ENCODE measurements around the gene GFI1B. TPM values are rescaled to one million over a fixed set of nuclear protein-coding genes. Genes with fewer than 3 reads are reported as not detected.

GFI1B gene
- total RNA-seq, 1 experiment from 2014 or later = 0.77 TPM

DNA sequence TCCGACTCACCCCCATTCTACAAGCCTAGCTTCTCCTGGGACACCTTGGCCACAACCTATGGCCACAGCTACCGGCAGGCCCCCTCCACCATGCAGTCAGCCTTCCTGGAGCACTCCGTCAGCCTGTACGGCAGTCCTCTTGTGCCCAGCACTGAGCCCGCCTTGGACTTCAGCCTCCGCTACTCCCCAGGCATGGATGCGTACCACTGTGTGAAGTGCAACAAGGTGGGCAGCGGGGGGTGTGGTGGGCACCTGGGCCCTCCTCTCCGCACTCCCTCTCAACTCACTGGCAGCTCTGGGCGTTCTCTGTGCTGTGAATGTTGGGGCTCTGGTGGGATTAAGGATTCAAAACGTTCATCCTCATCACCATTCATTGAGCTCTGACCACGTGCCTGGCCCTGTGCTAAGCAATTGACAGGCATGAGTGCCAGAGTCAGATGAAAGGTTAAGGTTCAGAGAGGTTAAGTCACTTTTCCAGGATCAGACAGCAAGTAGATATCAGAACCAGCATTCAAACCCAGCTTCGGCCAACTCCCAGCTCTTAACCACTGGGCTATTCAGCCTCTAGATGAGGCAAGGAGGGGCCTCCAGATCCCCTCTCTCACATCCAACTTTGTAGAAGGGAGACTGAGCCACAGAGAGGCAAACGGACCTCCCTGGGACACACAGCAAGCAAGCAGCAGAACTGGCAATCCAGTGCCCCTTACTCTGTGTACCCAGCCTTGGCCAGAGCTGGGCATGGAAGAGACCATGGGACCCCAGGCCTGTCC is 9.9 kb downstream of the GFI1B start (continued):
- TF ChIP-seq ARID4B (CRISPR knock-in tag; IDR thresholded peaks at IDR 0.05; ENCODE audit: borderline replicate concordance) (no peak), ZNF317 (CRISPR knock-in tag; IDR thresholded peaks at IDR 0.05; ENCODE audit: borderline replicate concordance, low read depth) (no peak)
- TF ChIP-seq, protein P1, sequence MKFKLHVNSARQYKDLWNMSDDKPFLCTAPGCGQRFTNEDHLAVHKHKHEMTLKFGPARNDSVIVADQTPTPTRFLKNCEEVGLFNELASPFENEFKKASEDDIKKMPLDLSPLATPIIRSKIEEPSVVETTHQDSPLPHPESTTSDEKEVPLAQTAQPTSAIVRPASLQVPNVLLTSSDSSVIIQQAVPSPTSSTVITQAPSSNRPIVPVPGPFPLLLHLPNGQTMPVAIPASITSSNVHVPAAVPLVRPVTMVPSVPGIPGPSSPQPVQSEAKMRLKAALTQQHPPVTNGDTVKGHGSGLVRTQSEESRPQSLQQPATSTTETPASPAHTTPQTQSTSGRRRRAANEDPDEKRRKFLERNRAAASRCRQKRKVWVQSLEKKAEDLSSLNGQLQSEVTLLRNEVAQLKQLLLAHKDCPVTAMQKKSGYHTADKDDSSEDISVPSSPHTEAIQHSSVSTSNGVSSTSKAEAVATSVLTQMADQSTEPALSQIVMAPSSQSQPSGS (CRISPR knock-in tag; IDR thresholded peaks at IDR 0.05; ENCODE audit: borderline replicate concordance, low read depth) = no peak
- TF ChIP-seq, protein P2, sequence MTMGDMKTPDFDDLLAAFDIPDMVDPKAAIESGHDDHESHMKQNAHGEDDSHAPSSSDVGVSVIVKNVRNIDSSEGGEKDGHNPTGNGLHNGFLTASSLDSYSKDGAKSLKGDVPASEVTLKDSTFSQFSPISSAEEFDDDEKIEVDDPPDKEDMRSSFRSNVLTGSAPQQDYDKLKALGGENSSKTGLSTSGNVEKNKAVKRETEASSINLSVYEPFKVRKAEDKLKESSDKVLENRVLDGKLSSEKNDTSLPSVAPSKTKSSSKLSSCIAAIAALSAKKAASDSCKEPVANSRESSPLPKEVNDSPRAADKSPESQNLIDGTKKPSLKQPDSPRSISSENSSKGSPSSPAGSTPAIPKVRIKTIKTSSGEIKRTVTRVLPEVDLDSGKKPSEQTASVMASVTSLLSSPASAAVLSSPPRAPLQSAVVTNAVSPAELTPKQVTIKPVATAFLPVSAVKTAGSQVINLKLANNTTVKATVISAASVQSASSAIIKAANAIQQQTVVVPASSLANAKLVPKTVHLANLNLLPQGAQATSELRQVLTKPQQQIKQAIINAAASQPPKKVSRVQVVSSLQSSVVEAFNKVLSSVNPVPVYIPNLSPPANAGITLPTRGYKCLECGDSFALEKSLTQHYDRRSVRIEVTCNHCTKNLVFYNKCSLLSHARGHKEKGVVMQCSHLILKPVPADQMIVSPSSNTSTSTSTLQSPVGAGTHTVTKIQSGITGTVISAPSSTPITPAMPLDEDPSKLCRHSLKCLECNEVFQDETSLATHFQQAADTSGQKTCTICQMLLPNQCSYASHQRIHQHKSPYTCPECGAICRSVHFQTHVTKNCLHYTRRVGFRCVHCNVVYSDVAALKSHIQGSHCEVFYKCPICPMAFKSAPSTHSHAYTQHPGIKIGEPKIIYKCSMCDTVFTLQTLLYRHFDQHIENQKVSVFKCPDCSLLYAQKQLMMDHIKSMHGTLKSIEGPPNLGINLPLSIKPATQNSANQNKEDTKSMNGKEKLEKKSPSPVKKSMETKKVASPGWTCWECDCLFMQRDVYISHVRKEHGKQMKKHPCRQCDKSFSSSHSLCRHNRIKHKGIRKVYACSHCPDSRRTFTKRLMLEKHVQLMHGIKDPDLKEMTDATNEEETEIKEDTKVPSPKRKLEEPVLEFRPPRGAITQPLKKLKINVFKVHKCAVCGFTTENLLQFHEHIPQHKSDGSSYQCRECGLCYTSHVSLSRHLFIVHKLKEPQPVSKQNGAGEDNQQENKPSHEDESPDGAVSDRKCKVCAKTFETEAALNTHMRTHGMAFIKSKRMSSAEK (CRISPR knock-in tag; IDR thresholded peaks at IDR 0.05; ENCODE audit: borderline replicate concordance) = no peak

DNA sequence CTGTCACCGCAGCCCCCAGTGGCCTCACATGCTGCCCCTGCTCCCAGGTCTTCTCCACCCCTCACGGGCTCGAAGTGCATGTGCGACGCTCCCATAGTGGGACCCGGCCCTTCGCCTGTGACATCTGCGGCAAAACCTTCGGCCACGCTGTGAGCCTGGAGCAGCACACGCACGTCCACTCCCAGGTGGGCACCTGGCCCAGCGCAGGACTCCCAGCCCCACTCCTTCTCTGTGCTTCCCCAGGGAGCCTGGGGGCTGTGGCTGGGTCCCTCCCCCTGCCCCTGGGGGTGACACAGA is 10.5 kb downstream of the GFI1B start:
- Mint-ChIP-seq H3K36me3 (no peaks in the 10 kb centered on the region), H3K27ac (no peak overlapping the region), H3K9me3 (peaks cover 5% of the 10 kb centered on the region), H3K4me1 (peaks cover 24% of the 10 kb centered on the region), H3K27me3 (ENCODE audit: low read depth) (peaks cover 3% of the 10 kb centered on the region; the same call in 1 of the 2 replicates), H3K4me3 (no peak overlapping the region)
- TF ChIP-seq FOXP4 (CRISPR knock-in tag; IDR thresholded peaks at IDR 0.05) = no peak
- TF ChIP-seq IRF1 (CRISPR knock-in tag; IDR thresholded peaks at IDR 0.05) = no peak
- no peak for TF ChIP-seq ZBTB21 (CRISPR knock-in tag; IDR thresholded peaks at IDR 0.05; ENCODE audit: borderline replicate concordance)
- no peak for TF ChIP-seq NR3C1 (CRISPR knock-in tag; conservative IDR thresholded peaks at IDR 0.05; ENCODE audit: low read depth)
- no peak for TF ChIP-seq ZNF281 (CRISPR knock-in tag; IDR thresholded peaks at IDR 0.05)
- no peak for TF ChIP-seq ESRRA (CRISPR knock-in tag; IDR thresholded peaks at IDR 0.05; ENCODE audit: borderline replicate concordance)
- TF ChIP-seq TP53 (CRISPR knock-in tag; IDR thresholded peaks at IDR 0.05) = no peak
- TF ChIP-seq JUN (CRISPR knock-in tag; IDR thresholded peaks at IDR 0.05) = no peak
- TF ChIP-seq HMGXB4 (CRISPR knock-in tag; IDR thresholded peaks at IDR 0.05) = no peak
- CTCF ChIA-PET = interaction anchor here (0.8 to 1.2 kb wide), 3 partner anchors 10 to 199 kb away, joined by 3 to 5 read pairs (median 3); no protein-coding TSS in a partner anchor
- POLR2A ChIA-PET = no interaction called here
- ATAC-seq (no peak), DNase-seq (ENCODE audit: low spot score) (no peak)

Measured in WTC11 (cell line).